GM23248 (cell line): ENCODE measurements around the gene NUFIP1.

Experiments used
- EZH2 ChIP-seq: fragments of 200-600 bp; sonication (generic); IDR thresholded peaks from 2 replicates; pipeline ENCODE4 v1.6.1; 2018; ENCODE audit warnings: antibody characterized with exemption, mild to moderate bottlenecking; ENCODE audit not compliant: insufficient read depth, poor library complexity, severe bottlenecking
- EZH2phosphoT487 ChIP-seq: fragments of 200-600 bp; sonication (generic); IDR thresholded peaks from 2 replicates; pipeline ENCODE4 v1.6.1; 2018; ENCODE audit warnings: antibody characterized with exemption, moderate library complexity, mild to moderate bottlenecking, low read depth; ENCODE audit not compliant: insufficient read depth

GRCh38 chr13:44920013-44920412, 69.3 kb downstream of the NUFIP1 start:
- TF ChIP-seq EZH2phosphoT487 (no peak), EZH2 (no peak)
